Activated CD8-positive, alpha-beta memory T cell treated with anti-CD3 and anti-CD28 coated beads for 1 hour (primary cell): Measurements from ENCODE around the gene EIF4G3.
"Not testable (repeated sequence)": the region's sequence is repeated elsewhere in the genome, so short reads cannot be mapped to it uniquely, and the experiment has no call there.

Experiments
- DNase-seq, 2 donors: peaks; one replicate each; pipeline ENCODE4 v3.0.0-alpha.2; 2020; ENCODE audit warnings: low read depth in 1 of 2; ENCODE audit errors: extremely low read depth in 1 of 2

The EIF4G3 gene

DNA sequence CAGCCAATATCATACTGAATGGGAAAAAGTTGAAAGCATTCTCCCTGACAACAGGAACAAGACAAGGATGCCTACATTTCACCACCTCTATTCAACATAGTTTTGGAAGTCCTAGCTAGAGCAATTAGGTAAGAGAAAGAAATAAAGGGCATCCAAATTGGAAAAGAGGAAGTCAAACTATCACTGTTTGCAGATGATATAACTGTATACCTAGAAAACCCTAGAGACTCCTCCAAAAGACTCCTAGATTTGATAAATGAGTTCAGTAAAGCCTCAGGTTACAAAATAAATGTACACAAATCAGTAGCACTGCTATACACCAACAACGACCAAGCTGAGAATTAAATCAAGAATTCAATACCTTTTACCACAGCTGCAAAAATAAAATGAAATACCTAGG is 218.3 kb downstream of the EIF4G3 start:
- DNase-seq: no peak

- DNase-seq: no peak
Observed at GRCh38 chr1:20956272-20956671, 220.4 kb downstream of the EIF4G3 start.

DNA sequence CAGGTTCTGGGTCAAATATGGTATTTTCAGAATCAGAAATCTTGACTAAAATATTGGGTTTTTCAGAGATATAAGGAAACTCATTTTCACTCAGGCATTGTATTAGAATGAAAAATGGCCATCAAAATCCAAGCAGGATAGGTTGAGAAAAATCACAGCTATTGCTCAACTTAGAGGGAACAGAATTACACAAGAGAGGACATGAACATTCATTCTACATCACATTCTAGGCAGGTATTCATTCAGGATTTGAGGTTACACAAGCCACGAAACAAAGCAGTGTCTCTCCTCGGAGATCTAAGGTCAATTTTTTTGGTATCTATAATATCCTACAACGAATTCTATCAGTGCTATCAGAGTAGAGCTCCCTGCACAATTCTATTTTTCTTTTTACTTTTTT is 226.0 kb downstream of the EIF4G3 start:
- DNase-seq: no peak

DNA sequence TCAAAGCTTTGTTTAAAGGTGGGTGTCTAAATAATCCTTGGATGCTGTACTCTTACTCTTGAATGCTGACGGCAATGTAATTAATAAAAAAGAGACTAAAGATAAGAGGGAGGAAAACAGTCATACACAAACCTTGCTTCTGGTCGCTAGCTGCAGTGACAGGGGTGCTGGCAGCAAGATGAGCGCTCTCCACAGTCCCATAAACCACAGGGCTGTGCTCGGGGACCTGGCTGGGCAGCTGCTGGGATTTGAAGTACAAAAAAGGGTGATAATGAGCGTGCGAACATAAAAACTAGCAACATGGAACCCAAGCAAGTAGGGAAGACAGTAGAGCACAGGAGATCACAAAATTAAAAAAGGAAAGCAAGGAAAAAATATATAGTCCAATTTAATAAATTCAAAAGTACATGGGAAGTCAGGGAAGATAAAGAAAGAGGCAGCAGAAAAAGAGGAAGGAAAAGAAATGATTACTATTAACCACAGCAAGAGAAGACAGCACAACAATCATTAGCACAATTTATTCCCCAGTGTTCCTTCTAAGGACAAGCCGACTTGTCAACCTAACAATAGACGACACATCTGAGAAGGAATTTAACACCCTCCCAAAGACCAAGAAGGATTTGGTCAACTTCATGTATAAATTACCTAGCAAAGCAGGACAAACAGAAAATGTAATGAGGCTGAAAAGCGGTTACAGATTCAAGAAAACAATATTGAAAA is 226.7 kb downstream of the EIF4G3 start:
- no peak for DNase-seq

DNA sequence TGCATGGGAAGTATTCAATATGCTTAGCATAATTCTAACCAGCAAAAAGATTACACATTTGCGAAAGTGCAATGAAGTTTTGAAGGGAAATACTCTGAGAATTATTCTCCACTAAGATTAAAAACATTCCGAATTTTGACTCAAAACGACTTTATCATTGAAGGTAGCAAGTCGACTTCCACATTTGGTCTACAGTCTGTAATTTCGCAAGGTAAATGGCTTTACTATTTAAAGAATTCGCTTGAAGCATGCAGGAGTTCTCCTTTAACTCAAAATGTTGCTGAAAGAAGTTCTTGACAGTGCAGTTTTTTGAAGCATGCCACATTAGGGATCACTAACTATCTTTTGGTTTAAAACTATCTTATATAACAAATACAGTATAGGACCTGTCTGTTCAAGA is 228.6 kb downstream of the EIF4G3 start:
- no peak for DNase-seq

GRCh38 chr1:20947409-20947808 is 229.3 kb downstream of the EIF4G3 start:
- DNase-seq: no peak

DNA sequence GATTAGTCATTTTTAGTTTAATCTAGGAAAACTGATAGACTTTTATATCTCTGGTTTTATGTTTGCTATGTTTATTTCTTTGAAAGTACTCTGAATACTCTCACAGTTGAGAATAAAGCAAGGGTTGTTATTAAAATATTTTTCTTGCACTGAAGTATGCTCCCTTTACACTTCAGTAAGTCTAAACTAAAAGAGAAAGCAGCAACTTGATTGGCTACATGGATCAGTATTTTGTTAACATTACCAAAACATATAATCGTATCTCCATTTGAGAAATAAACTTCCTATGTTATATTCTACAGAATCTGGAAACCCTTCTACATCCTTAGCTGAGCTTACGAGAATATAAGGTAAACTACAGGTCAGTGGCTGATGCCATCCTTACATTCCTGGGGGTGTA is 240.1 kb downstream of the EIF4G3 start:
- DNase-seq: no peak

- DNase-seq: no peak
Observed at GRCh38 chr1:20936216-20936615, 240.5 kb downstream of the EIF4G3 start.

GRCh38 chr1:20935717-20936116 is 241.0 kb downstream of the EIF4G3 start:
- DNase-seq: no peak

- no peak for DNase-seq
Observed at GRCh38 chr1:20932437-20932977, 244.2 kb downstream of the EIF4G3 start.

DNA sequence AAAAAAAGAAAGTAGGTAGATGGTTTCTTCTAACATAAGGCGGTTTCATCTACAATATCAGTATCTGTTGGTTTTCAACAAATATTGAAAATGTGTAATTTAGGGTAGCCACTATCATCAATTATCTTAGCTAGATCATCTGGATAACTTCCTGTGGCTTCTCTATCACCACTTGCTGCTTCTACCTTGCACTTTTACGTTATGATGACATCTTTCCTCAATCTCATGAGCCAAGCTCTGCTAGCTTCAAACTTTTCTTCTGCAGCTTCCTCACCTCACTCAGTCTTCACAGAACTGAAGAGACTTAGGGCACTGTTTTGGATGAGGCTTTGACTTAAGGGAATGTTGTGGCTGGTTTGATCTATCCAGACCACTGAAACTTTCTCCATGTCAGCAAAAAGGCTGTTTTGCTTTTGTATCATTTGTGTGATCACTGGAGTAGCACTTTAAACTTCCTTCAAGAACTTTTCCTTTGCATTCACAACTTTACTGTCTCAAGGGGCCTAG is 244.7 kb downstream of the EIF4G3 start:
- DNase-seq: no peak

- DNase-seq: no peak
Observed at GRCh38 chr1:20930427-20930826, 246.3 kb downstream of the EIF4G3 start.

DNA sequence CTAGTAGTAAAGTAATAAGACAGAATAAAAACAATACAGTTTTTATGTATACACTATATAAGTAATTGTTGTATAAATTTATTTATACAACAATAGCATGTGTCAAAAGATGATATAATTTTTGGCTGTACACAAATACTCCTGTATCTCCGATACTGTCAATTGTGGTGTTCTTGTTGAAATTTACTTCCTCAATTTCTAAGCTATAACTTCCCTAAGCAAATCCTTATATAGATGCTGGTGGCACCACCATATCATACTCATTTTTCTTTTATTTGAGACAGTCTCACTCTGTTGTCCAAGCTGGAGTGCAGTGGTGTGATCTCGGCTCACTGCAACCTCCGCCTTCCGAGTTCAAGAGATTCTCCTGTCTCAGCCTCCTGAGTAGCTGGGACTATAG is 248.6 kb downstream of the EIF4G3 start:
- no peak for DNase-seq

DNA sequence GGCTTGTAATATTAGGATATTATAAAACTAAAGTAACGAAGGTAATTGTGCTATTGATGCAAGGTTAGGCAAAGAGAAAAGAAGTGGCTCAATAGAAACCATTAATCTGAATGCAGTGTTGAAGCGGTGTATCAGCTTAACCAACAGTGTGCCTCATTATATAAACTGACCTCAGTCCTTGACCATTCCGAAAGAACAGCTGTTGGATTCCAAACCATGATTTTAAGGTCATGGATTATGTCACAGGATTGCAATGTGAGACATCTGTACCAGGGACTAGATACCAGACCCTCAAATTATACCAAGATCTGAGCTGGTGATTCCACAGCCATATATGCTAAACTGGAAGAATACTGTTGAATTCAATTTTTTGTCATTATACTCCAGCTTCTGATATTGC is 255.4 kb downstream of the EIF4G3 start:
- DNase-seq: no peak

DNA sequence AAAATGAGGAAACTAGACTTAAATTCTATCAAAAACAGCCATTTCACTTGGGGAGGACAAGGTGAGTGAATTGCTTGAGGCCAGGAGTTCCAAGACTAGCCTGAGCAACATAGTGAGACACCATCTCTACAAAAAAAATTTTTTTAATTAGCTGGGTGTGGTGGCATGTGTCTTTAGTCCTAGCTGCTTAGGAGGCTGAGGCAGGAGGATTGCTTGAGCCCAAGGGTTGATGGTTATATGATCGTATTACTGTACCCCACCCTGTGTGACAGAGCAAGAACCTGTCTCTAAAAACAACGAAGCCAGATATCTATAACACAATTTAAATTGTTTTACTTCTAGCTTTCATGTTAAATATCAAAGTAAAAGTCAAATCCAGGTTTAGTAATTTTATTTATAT is 263.5 kb downstream of the EIF4G3 start:
- no peak for DNase-seq

GRCh38 chr1:20907526-20907925 is 269.2 kb downstream of the EIF4G3 start:
- DNase-seq: not testable (repeated sequence)

DNA sequence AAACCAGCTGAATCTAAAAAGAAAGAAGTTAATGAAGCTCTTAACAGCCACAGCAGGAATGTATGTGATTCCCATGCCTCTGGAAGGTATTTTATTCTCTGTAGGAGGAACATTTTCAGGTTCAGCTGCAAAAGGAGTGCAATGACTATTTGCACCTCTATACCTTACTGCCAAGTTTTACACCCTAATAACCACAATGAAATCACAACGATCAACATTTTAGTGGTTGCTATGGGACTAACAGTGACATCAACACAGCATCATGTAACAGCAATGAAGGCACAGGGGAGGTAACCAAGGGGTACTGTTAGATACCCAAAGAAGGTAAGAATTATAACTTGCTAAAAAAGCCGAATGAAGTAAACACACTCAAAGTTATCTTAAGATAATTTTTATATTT is 273.3 kb downstream of the EIF4G3 start:
- no peak for DNase-seq

- DNase-seq: no peak
Observed at GRCh38 chr1:20900056-20900455, 276.6 kb downstream of the EIF4G3 start.

- no peak for DNase-seq
Observed at GRCh38 chr1:20899154-20899972, 277.3 kb downstream of the EIF4G3 start.

DNA sequence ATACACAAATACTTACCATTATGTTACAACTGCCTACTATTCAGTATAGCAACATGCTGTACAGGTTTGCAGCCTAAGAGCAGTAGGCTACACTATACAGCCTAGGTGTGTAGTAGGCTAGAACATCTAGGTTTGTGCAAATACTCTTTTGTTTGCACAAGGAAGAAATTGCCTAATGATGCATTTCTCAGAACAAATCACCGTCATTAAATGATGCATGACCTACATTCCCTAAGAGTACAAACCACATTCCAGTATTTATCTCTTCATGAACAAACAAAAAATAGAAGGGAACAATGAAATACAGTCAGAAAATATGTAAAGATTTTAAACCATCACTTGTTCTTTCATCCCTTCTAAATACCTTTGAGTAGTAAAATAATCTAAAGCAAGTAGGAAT is 279.9 kb downstream of the EIF4G3 start:
- no peak for DNase-seq

DNA sequence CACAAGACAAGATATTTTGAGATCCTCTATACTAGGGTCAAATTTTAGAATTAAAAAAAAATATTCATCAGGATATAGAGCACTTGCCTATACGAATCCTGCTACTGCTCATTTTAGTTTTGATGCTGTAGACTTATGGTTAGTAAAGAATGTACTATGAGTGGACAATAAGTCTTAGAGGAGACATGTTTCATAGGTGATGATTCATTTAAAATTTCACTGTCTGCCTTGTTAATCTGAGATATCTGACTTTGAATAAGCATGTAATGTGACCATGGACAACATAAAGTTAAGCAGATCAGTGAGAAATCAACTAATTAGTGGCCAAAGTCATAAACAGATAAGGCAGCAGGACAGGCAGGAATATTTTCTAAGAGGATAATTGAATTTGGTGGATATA is 282.8 kb downstream of the EIF4G3 start:
- DNase-seq: no peak

DNA sequence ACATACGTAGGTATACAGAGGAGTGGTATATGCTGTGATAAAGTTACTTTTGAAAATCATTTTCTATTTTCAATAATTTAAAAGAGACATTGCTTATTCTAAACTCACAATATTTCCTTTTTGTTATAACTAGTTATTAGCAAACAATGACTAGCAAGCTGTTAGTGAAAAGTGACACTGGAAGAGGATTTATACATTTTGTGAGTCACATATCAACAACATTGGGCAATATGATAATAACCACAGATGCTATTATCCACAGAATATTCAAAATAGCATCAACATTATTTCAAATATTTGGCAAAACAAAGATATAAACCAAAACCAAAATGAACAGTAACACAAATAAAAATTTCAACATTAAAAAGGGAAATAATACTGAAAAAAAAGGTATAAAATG is 285.6 kb downstream of the EIF4G3 start:
- DNase-seq: no peak
